GM19328 (cell line): Measurements from ENCODE around the gene IFI30.
"Not testable (repeated sequence)": the region's sequence is repeated elsewhere in the genome, so short reads cannot be mapped to it uniquely, and the experiment has no call there.

ENCODE experiments used
- ATAC-seq: cut with Tn5 transposase; IDR thresholded peaks from one replicate; pipeline ENCODE4 v1.9.1; 2021; ENCODE audit warnings: mild to moderate bottlenecking, moderate library complexity; ENCODE audit not compliant: unreplicated experiment

IFI30 gene

DNA sequence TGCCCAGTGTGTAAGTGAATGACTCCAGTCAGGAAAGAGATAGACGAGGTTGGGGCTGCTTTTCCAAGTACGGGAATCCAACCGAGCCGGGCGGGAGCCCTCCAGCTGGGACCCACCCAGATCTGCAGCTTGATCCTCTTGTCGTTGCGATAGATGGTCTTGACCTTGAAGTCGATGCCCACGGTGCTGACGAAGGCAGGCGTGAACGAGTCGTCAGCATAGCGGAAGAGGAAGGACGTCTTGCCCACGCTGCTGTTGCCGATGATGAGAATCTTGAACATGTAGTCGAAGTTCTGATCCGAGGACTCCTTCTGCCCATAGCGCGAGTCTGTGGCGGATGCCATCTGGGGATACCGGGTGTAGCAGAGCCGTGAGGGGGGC is 28.8 kb downstream of the IFI30 start:
- no peak for ATAC-seq

- no peak for ATAC-seq
These were observed 29.3 kb downstream of the IFI30 start for GRCh38 chr19:18202778-18203407.

DNA sequence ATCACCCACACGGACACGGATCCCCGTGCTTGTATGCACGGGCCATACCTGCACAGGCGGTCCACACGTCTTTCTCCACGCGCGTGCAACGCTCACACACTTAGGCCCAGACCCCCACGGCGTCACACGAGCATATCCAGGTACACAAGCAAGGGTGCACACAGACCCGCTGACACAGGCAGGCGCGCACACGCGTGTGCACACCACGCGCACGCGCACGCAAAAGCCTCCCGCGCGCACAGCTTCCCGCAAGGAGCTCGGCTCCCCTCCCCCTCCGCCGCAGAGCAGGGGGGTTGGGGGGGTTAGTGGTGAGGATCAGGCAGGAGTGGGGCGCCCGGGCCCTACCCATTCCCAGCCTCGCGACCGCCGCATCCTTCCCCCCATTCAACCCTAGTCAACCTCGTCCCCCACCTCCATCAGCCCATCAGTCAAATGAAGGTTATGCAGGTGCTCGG is 29.8 kb downstream of the IFI30 start:
- ATAC-seq: no peak

- peak; percentile 91 for ATAC-seq
These were observed 30.3 kb downstream of the IFI30 start, which contains the start of gene RAB3A for GRCh38 chr19:18203863-18204393. Gene RAB3A (minus strand): TSS chr19:18204042. CDS start chr19:18202740, 1,302 bp downstream.

GRCh38 chr19:18204394-18205199 is 31.0 kb downstream of the IFI30 start:
- peak; percentile 8 for ATAC-seq

DNA sequence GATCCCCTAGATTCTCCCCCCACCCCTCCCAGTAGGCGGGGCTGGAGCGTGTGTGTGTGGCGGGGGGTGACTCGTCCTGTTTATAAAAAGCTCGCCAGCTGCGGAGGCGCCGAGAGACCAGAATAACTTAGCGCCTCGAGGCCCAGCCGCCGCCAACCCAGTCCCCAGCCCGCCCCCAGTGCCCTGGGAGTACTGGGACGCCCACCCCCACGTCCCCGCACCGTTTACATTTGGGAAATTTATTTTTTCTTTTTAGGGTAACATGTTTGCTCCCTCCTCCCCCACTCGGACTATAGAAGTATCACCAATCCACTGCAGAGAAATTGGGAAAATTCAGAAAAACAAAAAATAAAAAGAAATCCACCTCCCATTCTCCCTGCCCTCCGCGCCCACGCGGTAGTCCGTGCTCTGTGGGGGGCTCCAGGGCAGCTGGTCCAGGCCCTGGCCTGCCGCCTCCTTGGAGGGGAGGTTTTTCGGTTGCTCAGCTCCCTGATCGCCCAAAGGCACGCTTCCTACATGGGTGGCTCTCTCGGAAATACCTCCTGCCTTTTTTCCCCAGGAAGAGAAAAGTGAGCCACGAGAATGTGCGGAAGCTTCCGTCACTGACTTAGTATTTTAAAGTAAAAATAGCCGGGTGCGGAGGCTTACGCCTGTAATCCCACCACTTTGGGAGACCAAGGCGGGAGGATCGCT is 31.7 kb downstream of the IFI30 start:
- no peak for ATAC-seq

- ATAC-seq: no peak
These were observed 32.4 kb downstream of the IFI30 start for GRCh38 chr19:18206018-18206417.

GRCh38 chr19:18208098-18208951 is 34.7 kb downstream of the IFI30 start:
- ATAC-seq: no peak

- not testable (repeated sequence) for ATAC-seq
These were observed 36.3 kb downstream of the IFI30 start for GRCh38 chr19:18209912-18210311.

GRCh38 chr19:18211683-18212082 is 38.1 kb downstream of the IFI30 start:
- ATAC-seq: no peak

DNA sequence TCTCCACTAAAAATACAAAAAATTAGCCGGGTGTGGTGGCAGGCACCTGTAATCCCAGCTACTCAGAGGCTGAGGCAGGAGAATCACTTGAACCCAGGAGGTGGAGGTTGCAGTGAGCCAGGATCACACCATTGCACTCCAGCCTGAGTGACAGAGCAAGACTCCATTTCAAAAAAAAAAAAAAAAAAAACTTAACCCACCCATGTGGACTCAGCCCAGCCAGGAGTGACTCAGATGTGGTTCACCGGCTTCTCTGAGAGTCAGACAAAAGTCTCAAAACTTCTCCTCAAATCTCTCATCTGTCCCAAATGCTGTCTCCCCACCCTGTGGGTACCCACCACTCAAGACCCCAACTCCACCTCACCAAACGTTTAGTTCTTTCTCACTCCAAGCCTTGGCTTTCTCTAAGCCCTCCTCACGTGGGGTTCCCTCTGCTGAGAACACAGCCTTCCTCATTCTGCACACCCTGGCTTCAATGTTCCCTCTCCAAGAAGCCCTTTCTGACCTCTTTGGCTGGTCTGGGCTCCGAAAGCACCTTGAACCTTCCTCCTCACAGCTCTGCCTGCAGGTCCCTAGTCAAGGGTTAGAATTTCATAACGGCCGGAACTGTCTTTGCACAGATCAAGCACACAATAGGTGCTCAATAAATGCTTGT is 41.3 kb downstream of the IFI30 start:
- no peak for ATAC-seq

DNA sequence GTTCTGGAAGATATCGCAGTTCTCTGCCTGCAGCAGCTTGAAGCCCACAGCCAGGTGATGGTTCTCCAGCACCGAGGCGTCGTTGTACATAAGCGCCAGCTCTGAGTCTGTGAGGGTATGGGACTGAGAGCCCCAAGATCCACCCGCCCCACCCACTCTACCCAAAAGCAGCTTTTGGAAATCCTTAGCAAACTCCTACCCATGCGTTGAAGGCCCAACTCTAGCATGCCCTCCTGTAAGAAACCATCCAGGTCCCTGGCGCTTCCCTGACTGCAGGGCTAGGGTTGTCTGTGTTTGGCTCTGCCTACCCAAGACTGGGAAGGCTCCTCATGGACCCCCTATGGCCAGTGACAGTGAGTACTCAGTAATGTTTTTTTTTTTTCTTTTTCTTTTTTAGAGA is 43.2 kb downstream of the IFI30 start:
- ATAC-seq: no peak

DNA sequence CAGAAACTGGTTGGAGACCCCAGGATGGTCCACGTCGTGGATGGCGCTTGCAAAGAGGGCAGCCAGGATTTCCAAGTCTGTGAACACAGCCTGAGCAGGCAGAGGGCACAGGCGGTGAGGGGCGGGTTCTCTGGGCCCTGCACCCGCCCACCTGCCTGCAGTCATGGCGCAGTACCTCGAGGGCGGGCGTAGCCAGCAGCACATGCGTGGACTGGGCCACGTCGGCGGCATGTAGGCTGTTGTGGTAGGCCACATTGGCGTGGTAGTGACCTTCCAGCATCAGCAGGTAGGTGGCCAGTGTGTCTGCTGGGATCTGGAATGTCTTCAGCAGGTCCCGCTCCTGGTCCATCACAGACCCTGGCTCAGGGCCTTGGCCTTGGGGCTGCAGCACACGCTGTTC is 44.5 kb downstream of the IFI30 start:
- no peak for ATAC-seq

GRCh38 chr19:18218600-18218999 is 45.0 kb downstream of the IFI30 start:
- ATAC-seq: no peak

DNA sequence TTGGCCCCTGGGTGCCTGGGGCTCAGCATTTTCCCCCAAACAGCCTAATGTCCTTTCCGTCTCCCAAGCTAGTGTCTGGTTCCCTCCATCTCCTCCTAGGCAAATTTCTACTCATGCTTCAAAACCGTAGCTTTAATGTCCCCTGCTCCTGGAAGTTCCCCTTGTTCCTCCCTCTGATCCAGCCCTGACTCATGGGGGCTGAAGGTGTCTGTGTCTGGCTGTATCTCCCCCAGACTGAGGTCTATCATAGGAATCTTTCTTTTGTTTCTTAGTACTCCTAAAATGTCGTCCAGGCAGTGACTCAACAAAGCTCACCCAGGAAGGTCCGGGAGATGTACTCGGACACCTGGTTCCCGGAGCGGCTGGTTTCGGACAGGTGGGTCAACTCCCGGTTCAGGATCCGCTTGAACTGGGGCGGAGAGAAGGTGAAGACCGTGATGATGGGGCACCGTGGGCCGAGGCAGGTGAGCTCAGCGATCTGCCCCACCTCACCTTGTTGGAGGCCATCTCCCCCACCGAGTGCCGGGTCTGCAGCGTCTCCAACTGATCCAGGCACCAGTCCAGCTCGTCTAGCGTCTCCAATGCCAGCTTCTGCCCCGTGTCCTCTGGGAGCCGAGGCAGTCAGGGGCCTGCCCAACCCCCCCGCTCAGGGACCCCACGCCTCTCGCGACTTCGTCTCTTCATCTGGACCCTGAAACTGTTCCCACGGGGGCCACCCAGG is 46.5 kb downstream of the IFI30 start:
- ATAC-seq: no peak

DNA sequence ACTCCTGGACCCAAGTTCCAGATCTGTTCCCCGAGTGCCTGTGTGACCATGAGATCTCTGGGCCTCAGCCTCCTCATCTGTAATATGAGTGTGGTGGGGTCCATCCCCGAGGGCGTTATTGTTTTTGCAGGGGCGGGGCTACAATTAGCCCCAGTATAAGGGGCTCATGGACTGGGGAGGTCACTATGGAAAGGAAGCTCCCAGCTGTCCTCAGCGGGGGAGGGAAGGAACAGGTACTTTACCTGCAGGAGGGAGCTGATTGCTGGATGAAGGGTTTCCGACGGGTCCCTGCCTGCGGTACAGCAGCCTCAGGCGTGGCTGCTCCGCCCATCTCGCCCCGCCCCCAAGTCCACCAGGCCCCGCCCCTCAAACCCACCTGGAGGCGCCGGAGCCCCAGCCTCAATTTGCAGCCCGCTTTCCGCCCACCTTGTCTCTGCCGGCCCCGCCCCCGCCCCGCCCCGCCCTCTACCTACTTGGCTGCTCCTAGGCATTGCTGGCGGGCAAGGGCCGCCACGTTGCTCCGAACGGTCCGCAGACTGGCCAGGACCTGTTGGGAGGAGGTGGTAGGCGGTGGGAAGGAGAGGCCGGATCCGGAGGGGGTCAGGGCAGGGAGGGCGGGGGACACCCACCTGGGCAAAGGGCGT is 47.1 kb downstream of the IFI30 start:
- no peak for ATAC-seq

DNA sequence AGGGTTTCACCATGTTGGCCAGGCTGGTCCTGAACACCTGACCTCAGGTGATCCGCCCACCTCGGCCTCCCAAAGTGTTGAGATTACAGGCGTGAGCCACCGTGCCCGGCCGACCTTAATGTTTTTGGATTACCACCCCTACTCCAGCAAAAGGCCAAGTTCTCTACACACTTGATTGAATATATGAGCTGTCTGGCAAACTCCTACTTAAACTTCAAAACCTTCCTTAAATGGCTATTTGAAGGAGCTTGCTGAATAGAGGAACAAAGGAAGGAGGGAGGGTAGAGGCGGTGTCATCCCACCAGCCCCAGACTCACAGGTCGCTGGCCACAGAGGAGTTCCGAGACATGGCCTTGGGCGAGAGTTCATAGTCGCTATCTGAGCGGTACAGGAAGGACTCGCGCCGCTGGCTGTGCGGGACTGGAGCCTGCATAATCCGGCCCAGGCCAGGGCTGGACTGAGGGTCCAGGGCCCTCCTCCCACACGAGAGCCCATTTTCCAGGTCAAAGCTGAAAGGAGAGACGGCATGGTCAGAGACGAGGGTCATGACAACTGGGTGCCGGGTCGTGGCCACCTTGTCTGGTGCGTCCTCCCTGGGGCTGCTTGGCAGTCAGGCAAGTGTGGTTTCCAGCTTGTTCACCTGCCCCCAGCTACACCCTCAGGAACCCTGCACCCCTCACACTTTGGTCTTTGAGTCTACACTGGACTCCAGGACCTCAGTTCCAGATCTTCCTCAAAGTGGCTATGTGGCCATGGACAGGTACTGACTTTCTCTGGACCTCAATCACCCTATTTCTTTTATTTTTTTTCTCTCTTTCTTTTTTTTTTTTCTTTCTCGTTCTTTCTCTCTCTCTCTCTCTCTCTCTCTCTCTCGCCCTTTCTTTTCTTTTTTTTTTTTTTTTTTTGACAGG is 48.5 kb downstream of the IFI30 start:
- ATAC-seq: no peak
